IMR-90 (cell line): Measurements from ENCODE around the gene DNM3. TPM values are rescaled to one million over a fixed set of nuclear protein-coding genes. Genes with fewer than 3 reads are reported as not detected.

ENCODE experiments used
- ATAC-seq: fragments of 200-7000 bp; cut with Tn5 transposase; 2 replicates; pipeline ENCODE4 v1.9.1; 2020; ENCODE audit warnings: low read depth, mild to moderate bottlenecking, moderate library complexity
- BruUV-seq: library from RNA; stranded (reverse); fragments of 400-500 nt; replicated peaks from 2 replicates; lab custom pipeline; 2021; lab: Mats Ljungman, UMichigan
- CTCF ChIA-PET: fragments of 300-600 bp; formaldehyde crosslinking; extraction: SDS; loops from one replicate; lab custom pipeline; 2021; ENCODE audit warnings: antibody characterized with exemption; lab: Yijun Ruan, JAX
- POLR2A ChIA-PET: fragments of 300-600 bp; sonication (Branson Sonifier 250); formaldehyde crosslinking; loops from one replicate; lab custom pipeline; 2022; ENCODE audit warnings: antibody characterized with exemption; ENCODE audit not compliant: unreplicated experiment; lab: Charles Lee
- DNase-seq: peaks from one replicate; pipeline ENCODE4 v3.0.0; 2013
- H2AFZ ChIP-seq: replicated peaks from 2 replicates; pipeline ENCODE3; 2013; ENCODE audit warnings: low read length, mild to moderate bottlenecking; ENCODE audit not compliant: poor library complexity
- H2AK5ac ChIP-seq: 2 replicates; pipeline ENCODE4 v1.6.1; 2013; ENCODE audit warnings: low read depth, low read length, inconsistent platforms
- H2AK9ac ChIP-seq: replicated peaks from 2 replicates; pipeline ENCODE3; 2013; ENCODE audit warnings: mild to moderate bottlenecking, low read depth, low read length, moderate library complexity; ENCODE audit not compliant: poor library complexity
- H2BK120ac ChIP-seq: 2 replicates; pipeline ENCODE4 v1.6.1; 2013; ENCODE audit warnings: low read depth, low read length, inconsistent platforms
- H2BK15ac ChIP-seq: 3 replicates; pipeline ENCODE4 v1.6.1; 2013; ENCODE audit warnings: low read depth, low read length, inconsistent platforms
- H2BK20ac ChIP-seq: 2 replicates; pipeline ENCODE4 v1.6.1; 2013; ENCODE audit warnings: low read depth, mild to moderate bottlenecking, inconsistent platforms, low read length, moderate library complexity
- H2BK5ac ChIP-seq: 2 replicates; pipeline ENCODE4 v1.6.1; 2013; ENCODE audit warnings: mild to moderate bottlenecking, low read depth, low read length, inconsistent platforms; ENCODE audit not compliant: poor library complexity, severe bottlenecking
- H3K14ac ChIP-seq: replicated peaks from 2 replicates; pipeline ENCODE4 v1.6.1; 2013; ENCODE audit warnings: low read depth, low read length, inconsistent platforms
- H3K18ac ChIP-seq: 2 replicates; pipeline ENCODE4 v1.6.1; 2013; ENCODE audit warnings: low read depth, low read length, control low read depth
- H3K23ac ChIP-seq: 2 replicates; pipeline ENCODE4 v1.6.1; 2013; ENCODE audit warnings: low read depth, low read length, inconsistent platforms
- H3K27ac ChIP-seq: 2 replicates; pipeline ENCODE4 v1.5.1; 2013; ENCODE audit warnings: mild to moderate bottlenecking, control low read depth, low read length; ENCODE audit not compliant: insufficient read depth
- H3K27me3 ChIP-seq: 2 replicates; pipeline ENCODE4 v1.6.1; 2013; ENCODE audit warnings: low read length; ENCODE audit not compliant: control insufficient read depth, insufficient read depth
- H3K36me3 ChIP-seq: 2 replicates; pipeline ENCODE4 v1.6.1; 2013; ENCODE audit warnings: low read length, mixed read lengths; ENCODE audit not compliant: control insufficient read depth, insufficient read depth
- H3K4ac ChIP-seq: 2 replicates; pipeline ENCODE4 v1.6.1; 2013; ENCODE audit warnings: low read depth, low read length, inconsistent platforms
- H3K4me1 ChIP-seq: 2 replicates; pipeline ENCODE4 v1.6.1; 2013; ENCODE audit warnings: low read length, mixed read lengths; ENCODE audit not compliant: control insufficient read depth, insufficient read depth
- H3K4me2 ChIP-seq: 2 replicates; pipeline ENCODE4 v1.6.1; 2013; ENCODE audit warnings: low read depth, mild to moderate bottlenecking, control low read depth, low read length, moderate library complexity
- H3K4me3 ChIP-seq: 2 replicates; pipeline ENCODE4 v1.5.1; 2013; ENCODE audit warnings: low read depth, mild to moderate bottlenecking, control low read depth, low read length, moderate library complexity; ENCODE audit not compliant: insufficient read depth
- H3K56ac ChIP-seq: 2 replicates; pipeline ENCODE4 v1.6.1; 2013; ENCODE audit warnings: low read length, inconsistent platforms; ENCODE audit not compliant: insufficient read depth; ENCODE audit errors: extremely low read depth
- H3K79me1 ChIP-seq, 2 experiments: 2 replicates each; pipeline ENCODE4 v1.6.1; 2013; ENCODE audit warnings: low read length in 2 of 2, inconsistent platforms in 1 of 2, low read depth in 1 of 2
- H3K9ac ChIP-seq: 2 replicates; pipeline ENCODE4 v1.6.1; 2013; ENCODE audit warnings: low read depth, low read length, control low read depth
- H3K9me1 ChIP-seq: 2 replicates; pipeline ENCODE4 v1.6.1; 2013; ENCODE audit warnings: low read length, inconsistent platforms; ENCODE audit not compliant: insufficient read depth
- H3K9me3 ChIP-seq: 2 replicates; pipeline ENCODE4 v1.6.1; 2013; ENCODE audit warnings: low read length; ENCODE audit not compliant: control insufficient read depth, insufficient read depth
- H4K20me1 ChIP-seq: 2 replicates; pipeline ENCODE4 v1.6.1; 2013; ENCODE audit warnings: low read length, inconsistent platforms; ENCODE audit not compliant: insufficient read depth
- H4K5ac ChIP-seq: 2 replicates; pipeline ENCODE4 v1.6.1; 2013; ENCODE audit warnings: mild to moderate bottlenecking, low read depth, low read length, control low read depth
- H4K8ac ChIP-seq, 2 experiments: 2 replicates each; pipeline ENCODE4 v1.6.1; 2013; ENCODE audit warnings: low read depth in 2 of 2, low read length in 2 of 2, control low read depth in 1 of 2, inconsistent platforms in 1 of 2
- H4K91ac ChIP-seq: 2 replicates; pipeline ENCODE4 v1.6.1; 2013; ENCODE audit warnings: low read depth, low read length, inconsistent platforms; ENCODE audit not compliant: insufficient read depth
- BHLHE40 ChIP-seq: fragments of 150-350 bp; IDR thresholded peaks from 2 replicates; pipeline ENCODE4 v1.6.1; 2016; ENCODE audit warnings: mild to moderate bottlenecking, low read depth, low read length
- CEBPB ChIP-seq: IDR thresholded peaks from 2 replicates; pipeline ENCODE4 v1.6.1; 2012; ENCODE audit warnings: low read depth, low read length, improper control_type of control experiment
- CHD1 ChIP-seq: IDR thresholded peaks from 2 replicates; pipeline ENCODE4 v1.6.1; 2012; ENCODE audit warnings: low read depth, low read length, improper control_type of control experiment
- FOS ChIP-seq: fragments of 150-350 bp; IDR thresholded peaks from 2 replicates; pipeline ENCODE4 v1.6.1; 2016; ENCODE audit warnings: low read depth, low read length
- MAFK ChIP-seq: IDR thresholded peaks from 2 replicates; pipeline ENCODE4 v1.6.1; 2012; ENCODE audit warnings: low read depth, low read length, improper control_type of control experiment
- MAZ ChIP-seq: IDR thresholded peaks from 2 replicates; pipeline ENCODE4 v1.6.1; 2012; ENCODE audit warnings: low read depth, mild to moderate bottlenecking, low read length, improper control_type of control experiment, moderate library complexity, borderline replicate concordance
- MXI1 ChIP-seq: IDR thresholded peaks from 2 replicates; pipeline ENCODE4 v1.6.1; 2012; ENCODE audit warnings: low read depth, mild to moderate bottlenecking, low read length, moderate library complexity, borderline replicate concordance
- NFE2L2 ChIP-seq: fragments of 150-350 bp; IDR thresholded peaks from 2 replicates; pipeline ENCODE4 v1.6.1; 2016; ENCODE audit warnings: low read depth, mild to moderate bottlenecking, low read length
- POLR2A ChIP-seq: IDR thresholded peaks from 2 replicates; pipeline ENCODE4 v1.6.1; 2012; ENCODE audit warnings: mild to moderate bottlenecking, low read depth, low read length
- RAD21 ChIP-seq: IDR thresholded peaks from 2 replicates; pipeline ENCODE4 v1.6.1; 2012; ENCODE audit warnings: low read length, improper control_type of control experiment
- RCOR1 ChIP-seq: IDR thresholded peaks from 2 replicates; pipeline ENCODE4 v1.6.1; 2012; ENCODE audit warnings: mild to moderate bottlenecking, low read length, improper control_type of control experiment; ENCODE audit not compliant: insufficient replicate concordance
- RFX5 ChIP-seq: IDR thresholded peaks from 2 replicates; pipeline ENCODE4 v1.8.0; 2012; ENCODE audit warnings: low read depth, mild to moderate bottlenecking, low read length, moderate library complexity
- SMC3 ChIP-seq: fragments of 150-350 bp; IDR thresholded peaks from 2 replicates; pipeline ENCODE4 v1.6.1; 2016; ENCODE audit warnings: low read depth, mild to moderate bottlenecking, antibody characterized with exemption, low read length, moderate library complexity
- WGBS, 2 experiments: methylation state at CpG; one replicate each; pipeline versions ENCODE4 v1.1.5 to v1.1.7; 2013; ENCODE audit warnings: missing lambda C conversion rate in 2 of 2; ENCODE audit not compliant: insufficient read length in 1 of 2; ENCODE audit errors: extremely low coverage in 2 of 2; 5-methylcytosine and 5-hydroxymethylcytosine counted together
- dilution Hi-C: fragments of 300-500 bp; cut with HindIII; formaldehyde crosslinking; loops from one replicate; pipeline ENCODE4 v1.14.3; 2018; ENCODE audit warnings: low sequenced_read_pairs; ENCODE audit not compliant: unreplicated experiment
- in situ Hi-C: fragments of 300-500 bp; cut with MboI; formaldehyde crosslinking; loops from 3 replicates; pipeline ENCODE4 v1.14.3; 2019; ENCODE audit warnings: low sequenced_read_pairs, inconsistent platforms, mixed read lengths
- intact Hi-C: fragments of 100-400 bp; cut with micrococcal nuclease; formaldehyde crosslinking; loops from 2 replicates; pipeline ENCODE4 v1.10.0; 2022
- polyA plus RNA-seq, 3 experiments: library from polyadenylated mRNA; depleted of rRNA; stranded (reverse); fragments of >200 nt; gene quantifications; 2 replicates each; pipeline ENCODE4 v1.2.3, GENCODE V29; 2012; ENCODE audit warnings: low replicate concordance in 1 of 3
- total RNA-seq: library from RNA; depleted of rRNA; stranded (reverse); fragments of >200 nt; gene quantifications from 2 replicates; pipeline ENCODE4 v1.2.3, GENCODE V29; 2012
- TF ChIP-seq, protein P1 (sequence below): fragments of 150-350 bp; IDR thresholded peaks from 2 replicates; pipeline ENCODE4 v1.6.1; 2016; ENCODE audit warnings: low read depth, mild to moderate bottlenecking, low read length, moderate library complexity, borderline replicate concordance
- TF ChIP-seq, protein P2 (sequence below): conservative IDR thresholded peaks from 2 replicates; pipeline ENCODE4 v1.5.1; 2012; ENCODE audit warnings: mild to moderate bottlenecking, low read depth, low read length, improper control_type of control experiment
- TF ChIP-seq, protein P3 (sequence below): fragments of 150-350 bp; IDR thresholded peaks from 2 replicates; pipeline ENCODE4 v1.6.1; 2017; ENCODE audit warnings: mild to moderate bottlenecking, antibody characterized with exemption, low read length, low read depth

DNM3 gene
- total and polyA plus RNA-seq, 2 of the 4 experiments (the other 2 are of a cell fraction), result 0.36 TPM

DNA sequence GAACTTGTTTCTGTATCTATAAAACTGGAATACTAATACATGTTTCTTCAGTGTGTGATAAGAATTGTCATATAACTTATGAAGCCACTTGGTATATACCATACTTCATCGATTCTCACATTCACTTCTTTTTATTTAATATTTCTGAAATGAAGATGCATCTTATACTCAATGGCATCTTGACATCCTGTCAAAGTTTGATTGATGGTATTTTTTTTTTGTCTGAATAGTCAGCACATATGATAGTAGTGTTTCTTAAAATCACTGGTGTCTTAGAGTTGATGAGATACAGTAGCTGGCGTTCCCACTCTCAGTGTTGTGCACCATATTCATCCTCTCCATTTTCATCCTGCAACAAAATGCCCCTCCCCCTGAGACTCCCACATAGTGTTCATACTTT is 544.7 kb downstream of the DNM3 start:
- Histone ChIP-seq H3K27me3 (no peaks in the 10 kb centered on the region), H2AK9ac (no peak overlapping the region), H3K56ac (no peak overlapping the region), H2BK20ac (no peak overlapping the region), H2AK5ac (no peak overlapping the region), H2BK120ac (no peak overlapping the region), H3K14ac (no peak overlapping the region), H3K4ac (no peak overlapping the region), H4K8ac (no peak overlapping the region), H2BK15ac (no peak overlapping the region), H3K9me3 (no peaks in the 10 kb centered on the region), H3K9me1 (peaks cover 4% of the 10 kb centered on the region; the same call in 1 of the 2 replicates), H3K79me1 (no peaks in the 10 kb centered on the region), H2AFZ (no peak overlapping the region), H4K20me1 (no peaks in the 10 kb centered on the region), H4K5ac (no peak overlapping the region), H3K23ac (no peak overlapping the region), H3K4me3 (no peak overlapping the region), H3K36me3 (no peaks in the 10 kb centered on the region), H3K18ac (no peak overlapping the region), H4K91ac (no peak overlapping the region), H2BK5ac (no peak overlapping the region), H3K9ac (no peak overlapping the region), H3K4me1 (peaks cover 12% of the 10 kb centered on the region), H3K27ac (no peak overlapping the region), H3K4me2 (no peak overlapping the region)
- dilution Hi-C loops, result no loop called here
- POLR2A ChIA-PET, result no interaction called here
- in situ Hi-C loops, result no loop called here
- no TSS peak for BruUV-seq
- CTCF ChIA-PET, result interaction anchor here (0.6 kb wide), 1 partner anchor 787 kb away, joined by 7 read pairs; no protein-coding TSS in a partner anchor
- DNase-seq (no peak), ATAC-seq (no peak)
- WGBS, 2 experiments, result no CpG with 5 or more reads among the region's 2 CpGs
- intact Hi-C loops, result no loop called here
- TF ChIP-seq BHLHE40 (no peak), MAFK (no peak), CEBPB (no peak), MXI1 (no peak), POLR2A (no peak), MAZ (no peak), SMC3 (no peak), CHD1 (no peak), NFE2L2 (no peak), FOS (no peak), RFX5 (no peak), RCOR1 (no peak), RAD21 (no peak)
- TF ChIP-seq, protein P1, sequence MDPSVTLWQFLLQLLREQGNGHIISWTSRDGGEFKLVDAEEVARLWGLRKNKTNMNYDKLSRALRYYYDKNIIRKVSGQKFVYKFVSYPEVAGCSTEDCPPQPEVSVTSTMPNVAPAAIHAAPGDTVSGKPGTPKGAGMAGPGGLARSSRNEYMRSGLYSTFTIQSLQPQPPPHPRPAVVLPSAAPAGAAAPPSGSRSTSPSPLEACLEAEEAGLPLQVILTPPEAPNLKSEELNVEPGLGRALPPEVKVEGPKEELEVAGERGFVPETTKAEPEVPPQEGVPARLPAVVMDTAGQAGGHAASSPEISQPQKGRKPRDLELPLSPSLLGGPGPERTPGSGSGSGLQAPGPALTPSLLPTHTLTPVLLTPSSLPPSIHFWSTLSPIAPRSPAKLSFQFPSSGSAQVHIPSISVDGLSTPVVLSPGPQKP, result no peak
- TF ChIP-seq, protein P2, sequence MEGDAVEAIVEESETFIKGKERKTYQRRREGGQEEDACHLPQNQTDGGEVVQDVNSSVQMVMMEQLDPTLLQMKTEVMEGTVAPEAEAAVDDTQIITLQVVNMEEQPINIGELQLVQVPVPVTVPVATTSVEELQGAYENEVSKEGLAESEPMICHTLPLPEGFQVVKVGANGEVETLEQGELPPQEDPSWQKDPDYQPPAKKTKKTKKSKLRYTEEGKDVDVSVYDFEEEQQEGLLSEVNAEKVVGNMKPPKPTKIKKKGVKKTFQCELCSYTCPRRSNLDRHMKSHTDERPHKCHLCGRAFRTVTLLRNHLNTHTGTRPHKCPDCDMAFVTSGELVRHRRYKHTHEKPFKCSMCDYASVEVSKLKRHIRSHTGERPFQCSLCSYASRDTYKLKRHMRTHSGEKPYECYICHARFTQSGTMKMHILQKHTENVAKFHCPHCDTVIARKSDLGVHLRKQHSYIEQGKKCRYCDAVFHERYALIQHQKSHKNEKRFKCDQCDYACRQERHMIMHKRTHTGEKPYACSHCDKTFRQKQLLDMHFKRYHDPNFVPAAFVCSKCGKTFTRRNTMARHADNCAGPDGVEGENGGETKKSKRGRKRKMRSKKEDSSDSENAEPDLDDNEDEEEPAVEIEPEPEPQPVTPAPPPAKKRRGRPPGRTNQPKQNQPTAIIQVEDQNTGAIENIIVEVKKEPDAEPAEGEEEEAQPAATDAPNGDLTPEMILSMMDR, result no peak
- TF ChIP-seq, protein P3, sequence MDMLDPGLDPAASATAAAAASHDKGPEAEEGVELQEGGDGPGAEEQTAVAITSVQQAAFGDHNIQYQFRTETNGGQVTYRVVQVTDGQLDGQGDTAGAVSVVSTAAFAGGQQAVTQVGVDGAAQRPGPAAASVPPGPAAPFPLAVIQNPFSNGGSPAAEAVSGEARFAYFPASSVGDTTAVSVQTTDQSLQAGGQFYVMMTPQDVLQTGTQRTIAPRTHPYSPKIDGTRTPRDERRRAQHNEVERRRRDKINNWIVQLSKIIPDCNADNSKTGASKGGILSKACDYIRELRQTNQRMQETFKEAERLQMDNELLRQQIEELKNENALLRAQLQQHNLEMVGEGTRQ, result no peak
